SJSA1 (cell line): ENCODE results near the gene ANKS1B. TPM values are rescaled to one million over a fixed set of nuclear protein-coding genes. Genes with fewer than 3 reads are reported as not detected.

Experiments used
- DNase-seq, 2 experiments: peaks; one replicate each; pipeline ENCODE4 v3.0.0-alpha.2; 2015 to 2020; ENCODE audit warnings: low spot score in 2 of 2, low read depth in 1 of 2
- H3K27ac ChIP-seq: fragments of 250-450 bp; sonication (Bioruptor Pico); 2 replicates; pipeline ENCODE4 v1.5.1; 2020; ENCODE audit warnings: mild to moderate bottlenecking, moderate library complexity
- H3K27me3 ChIP-seq: fragments of 250-450 bp; sonication (Bioruptor Pico); replicated peaks from 2 replicates; pipeline ENCODE4 v1.5.1; 2020; ENCODE audit warnings: mild to moderate bottlenecking, moderate library complexity
- H3K36me3 ChIP-seq: fragments of 250-450 bp; sonication (Bioruptor Pico); 2 replicates; pipeline ENCODE4 v1.5.1; 2020; ENCODE audit warnings: mild to moderate bottlenecking
- H3K4me1 ChIP-seq: fragments of 250-450 bp; sonication (Bioruptor Pico); replicated peaks from 2 replicates; pipeline ENCODE4 v1.6.1; 2021; ENCODE audit warnings: mild to moderate bottlenecking
- H3K4me3 ChIP-seq: fragments of 250-450 bp; sonication (Bioruptor Pico); 2 replicates; pipeline ENCODE4 v1.5.1; 2020; ENCODE audit warnings: mild to moderate bottlenecking
- H3K9me3 ChIP-seq: fragments of 250-450 bp; sonication (Bioruptor Pico); replicated peaks from 2 replicates; pipeline ENCODE4 v1.5.1; 2020; ENCODE audit warnings: mild to moderate bottlenecking
- total RNA-seq: library from RNA; depleted of rRNA; stranded (reverse); fragments of >200 nt; shearing (Covaris generic); gene quantifications from 2 replicates; pipeline ENCODE4 v1.2.3, GENCODE V29; 2014

ANKS1B gene
- total RNA-seq, 1 experiment from 2014 or later, result not detected

- peaks cover 11% of the 10 kb centered on the region for H3K4me1 ChIP-seq
- H3K27ac ChIP-seq, result no peak overlapping the region
- H3K36me3 ChIP-seq, result no peaks in the 10 kb centered on the region
- no peaks in the 10 kb centered on the region for H3K27me3 ChIP-seq
- no peak for DNase-seq
- no peaks in the 10 kb centered on the region for H3K9me3 ChIP-seq
- H3K4me3 ChIP-seq, result no peak overlapping the region
Measured at GRCh38 chr12:98817742-98818141, 1167.0 kb downstream of the ANKS1B start.

GRCh38 chr12:98816720-98817119 lies 1168.0 kb downstream of the ANKS1B start:
- H3K27me3 ChIP-seq, result no peaks in the 10 kb centered on the region
- H3K36me3 ChIP-seq, result no peaks in the 10 kb centered on the region
- no peak overlapping the region for H3K4me3 ChIP-seq
- no peak for DNase-seq
- no peak overlapping the region for H3K27ac ChIP-seq
- H3K4me1 ChIP-seq, result peaks cover 11% of the 10 kb centered on the region
- no peaks in the 10 kb centered on the region for H3K9me3 ChIP-seq

GRCh38 chr12:98814254-98814653 lies 1170.5 kb downstream of the ANKS1B start:
- Histone ChIP-seq H3K27ac (no peak overlapping the region), H3K4me1 (peaks cover 6% of the 10 kb centered on the region; the same call in 1 of the 2 replicates), H3K27me3 (no peaks in the 10 kb centered on the region), H3K4me3 (no peak overlapping the region), H3K36me3 (no peaks in the 10 kb centered on the region), H3K9me3 (no peaks in the 10 kb centered on the region)
- DNase-seq, result no peak

- H3K4me3 ChIP-seq, result no peak overlapping the region
- no peaks in the 10 kb centered on the region; the same call in 1 of the 2 replicates for H3K27me3 ChIP-seq
Measured at GRCh38 chr12:98812225-98812624, 1172.5 kb downstream of the ANKS1B start.

GRCh38 chr12:98808243-98808875 lies 1176.4 kb downstream of the ANKS1B start:
- no peaks in the 10 kb centered on the region for H3K36me3 ChIP-seq
- DNase-seq, result no peak
- H3K9me3 ChIP-seq, result no peaks in the 10 kb centered on the region
- H3K4me3 ChIP-seq, result no peak overlapping the region
- H3K27me3 ChIP-seq, result no peaks in the 10 kb centered on the region; the same call in none of the 2 replicates
- no peaks in the 10 kb centered on the region for H3K4me1 ChIP-seq
- H3K27ac ChIP-seq, result no peak overlapping the region

More at GRCh38 chr12:98812225-98812624, 1172.5 kb downstream of the ANKS1B start:
- Histone ChIP-seq H3K4me1 (peaks cover 6% of the 10 kb centered on the region; the same call in 1 of the 2 replicates), H3K27ac (no peak overlapping the region), H3K36me3 (no peaks in the 10 kb centered on the region), H3K9me3 (no peaks in the 10 kb centered on the region)
- DNase-seq, result no peak

- H3K27ac ChIP-seq, result no peak overlapping the region
- H3K27me3 ChIP-seq, result peaks cover 7% of the 10 kb centered on the region
- H3K4me3 ChIP-seq, result no peak overlapping the region
- no peaks in the 10 kb centered on the region for H3K36me3 ChIP-seq
- no peak for DNase-seq
- H3K4me1 ChIP-seq, result no peaks in the 10 kb centered on the region
- H3K9me3 ChIP-seq, result no peaks in the 10 kb centered on the region
Measured at GRCh38 chr12:98807187-98807586, 1177.5 kb downstream of the ANKS1B start.

- DNase-seq, result no peak
- Histone ChIP-seq H3K4me3 (no peak overlapping the region), H3K27me3 (peaks cover 7% of the 10 kb centered on the region), H3K27ac (no peak overlapping the region), H3K9me3 (no peaks in the 10 kb centered on the region), H3K4me1 (no peaks in the 10 kb centered on the region), H3K36me3 (no peaks in the 10 kb centered on the region)
Measured at GRCh38 chr12:98803468-98804209, 1181.1 kb downstream of the ANKS1B start.

- Histone ChIP-seq H3K27me3 (peaks cover 15% of the 10 kb centered on the region), H3K9me3 (no peaks in the 10 kb centered on the region), H3K4me3 (no peak overlapping the region), H3K4me1 (no peaks in the 10 kb centered on the region), H3K36me3 (no peaks in the 10 kb centered on the region), H3K27ac (no peak overlapping the region)
- no peak for DNase-seq
Measured at GRCh38 chr12:98799822-98800221, 1184.9 kb downstream of the ANKS1B start.

- no peak for DNase-seq
Measured at GRCh38 chr12:98799146-98799810, 1185.5 kb downstream of the ANKS1B start.

GRCh38 chr12:98797200-98797599 lies 1187.5 kb downstream of the ANKS1B start:
- DNase-seq, result no peak
- peaks cover 10% of the 10 kb centered on the region for H3K27me3 ChIP-seq
- H3K4me3 ChIP-seq, result no peak overlapping the region
- no peak overlapping the region for H3K27ac ChIP-seq
- H3K9me3 ChIP-seq, result no peaks in the 10 kb centered on the region
- H3K4me1 ChIP-seq, result no peaks in the 10 kb centered on the region
- no peaks in the 10 kb centered on the region for H3K36me3 ChIP-seq

More at GRCh38 chr12:98799146-98799810, 1185.5 kb downstream of the ANKS1B start:
- Histone ChIP-seq H3K4me1 (no peaks in the 10 kb centered on the region), H3K27ac (no peak overlapping the region), H3K4me3 (no peak overlapping the region), H3K36me3 (no peaks in the 10 kb centered on the region), H3K27me3 (peaks cover 15% of the 10 kb centered on the region), H3K9me3 (no peaks in the 10 kb centered on the region)

- Histone ChIP-seq H3K36me3 (no peaks in the 10 kb centered on the region), H3K27me3 (peaks cover 10% of the 10 kb centered on the region), H3K4me1 (no peaks in the 10 kb centered on the region), H3K4me3 (no peak overlapping the region), H3K27ac (no peak overlapping the region), H3K9me3 (no peaks in the 10 kb centered on the region)
- no peak for DNase-seq
Measured at GRCh38 chr12:98796745-98797144, 1188.0 kb downstream of the ANKS1B start.

- no peak overlapping the region for H3K4me3 ChIP-seq
- H3K27me3 ChIP-seq, result peaks cover 10% of the 10 kb centered on the region
- H3K9me3 ChIP-seq, result no peaks in the 10 kb centered on the region
- H3K27ac ChIP-seq, result no peak overlapping the region
- H3K4me1 ChIP-seq, result no peaks in the 10 kb centered on the region
- no peaks in the 10 kb centered on the region for H3K36me3 ChIP-seq
- DNase-seq, result no peak
Measured at GRCh38 chr12:98793121-98793520, 1191.6 kb downstream of the ANKS1B start.

GRCh38 chr12:98791406-98791805 lies 1193.3 kb downstream of the ANKS1B start:
- no peak for DNase-seq
- H3K27me3 ChIP-seq, result peaks cover 10% of the 10 kb centered on the region
- no peaks in the 10 kb centered on the region for H3K9me3 ChIP-seq
- no peaks in the 10 kb centered on the region for H3K4me1 ChIP-seq
- no peak overlapping the region for H3K27ac ChIP-seq
- no peaks in the 10 kb centered on the region for H3K36me3 ChIP-seq
- no peak overlapping the region for H3K4me3 ChIP-seq

- Histone ChIP-seq H3K27ac (no peak overlapping the region), H3K9me3 (no peaks in the 10 kb centered on the region), H3K4me3 (no peak overlapping the region), H3K4me1 (no peaks in the 10 kb centered on the region), H3K36me3 (no peaks in the 10 kb centered on the region), H3K27me3 (peaks cover 3% of the 10 kb centered on the region; the same call in 1 of the 2 replicates)
- no peak for DNase-seq
Measured at GRCh38 chr12:98788396-98788795, 1196.3 kb downstream of the ANKS1B start.
